K562 (cell line): ENCODE data around the gene USH1G. TPM values are rescaled to one million over a fixed set of nuclear protein-coding genes. Genes with fewer than 3 reads are reported as not detected.

Source experiments
- ARID3A ChIP-seq: IDR thresholded peaks from 2 replicates; pipeline ENCODE4 v1.6.1; 2012; ENCODE audit warnings: low read depth, low read length, improper control_type of control experiment, borderline replicate concordance
- ETV1 ChIP-seq: fragments of 450-650 bp; conservative IDR thresholded peaks from 2 replicates; pipeline ENCODE4 v1.6.1; 2016; ENCODE audit warnings: missing genetic modification characterization, control low read depth, low read depth, missing compliant biosample characterization
- HDGF ChIP-seq: fragments of 450-650 bp; IDR thresholded peaks from 2 replicates; pipeline ENCODE4 v1.6.1; 2016
- HOXB6 ChIP-seq: fragments of 250-450 bp; sonication (Bioruptor Pico); IDR thresholded peaks from 2 replicates; pipeline ENCODE4 v1.5.1; 2022; ENCODE audit warnings: mild to moderate bottlenecking, borderline replicate concordance
- ID3 ChIP-seq, 2 experiments: fragments of 250-450 bp in 1 of 2; fragments of 450-650 bp in 1 of 2; sonication (Bioruptor Pico) in 1 of 2; IDR thresholded peaks; 2 replicates each; pipeline versions ENCODE4 v1.6.1 to v1.8.0; 2016 to 2021; ENCODE audit warnings: mild to moderate bottlenecking in 2 of 2, moderate library complexity in 2 of 2, missing compliant biosample characterization in 1 of 2, missing genetic modification characterization in 1 of 2
- IRF2 ChIP-seq: sonication (generic); formaldehyde crosslinking; IDR thresholded peaks from 2 replicates; pipeline ENCODE4 v1.8.1; 2022; ENCODE audit warnings: mild to moderate bottlenecking, missing genetic modification reagents
- KLF6 ChIP-seq: fragments of 250-450 bp; sonication (Bioruptor Pico); IDR thresholded peaks from 2 replicates; pipeline ENCODE4 v1.4.0; 2020; ENCODE audit warnings: mild to moderate bottlenecking, moderate library complexity, borderline replicate concordance
- MBD1 ChIP-seq: fragments of 250-450 bp; sonication (Bioruptor Pico); IDR thresholded peaks from 2 replicates; pipeline ENCODE4 v1.8.0; 2022; ENCODE audit warnings: inconsistent platforms
- MBD2 ChIP-seq: sonication (generic); IDR thresholded peaks from 2 replicates; pipeline ENCODE4 v1.6.1; 2016; ENCODE audit warnings: low read depth, borderline replicate concordance
- MIER1 ChIP-seq: fragments of 450-650 bp; IDR thresholded peaks from 2 replicates; pipeline ENCODE4 v1.6.1; 2016; ENCODE audit warnings: antibody characterized with exemption, mild to moderate bottlenecking, low read depth
- PHF21A ChIP-seq: fragments of 450-650 bp; IDR thresholded peaks from 2 replicates; pipeline ENCODE4 v1.6.1; 2017; ENCODE audit warnings: low read depth, borderline replicate concordance
- PML ChIP-seq: IDR thresholded peaks from 2 replicates; pipeline ENCODE4 v1.6.1; 2012; ENCODE audit warnings: low read length, inconsistent platforms
- PPARD ChIP-seq: fragments of 250-450 bp; sonication (Bioruptor Pico); IDR thresholded peaks from 2 replicates; pipeline ENCODE4 v1.8.0; 2022; ENCODE audit warnings: inconsistent platforms, mild to moderate bottlenecking, moderate library complexity
- SMAD2 ChIP-seq: fragments of 150-350 bp; IDR thresholded peaks from 2 replicates; pipeline ENCODE4 v1.6.1; 2014; ENCODE audit warnings: low read depth, mild to moderate bottlenecking, low read length
- SMARCA4 ChIP-seq: fragments of 450-650 bp; IDR thresholded peaks from 2 replicates; pipeline ENCODE4 v1.6.1; 2016
- TAF9B ChIP-seq: fragments of 450-650 bp; IDR thresholded peaks from 2 replicates; pipeline ENCODE4 v1.6.1; 2018; ENCODE audit warnings: mild to moderate bottlenecking; ENCODE audit not compliant: partially characterized antibody
- USF1 ChIP-seq: sonication (generic); formaldehyde crosslinking; IDR thresholded peaks from 2 replicates; pipeline ENCODE4 v1.9.0; 2022; ENCODE audit warnings: mild to moderate bottlenecking, missing genetic modification reagents
- ZBTB2 ChIP-seq: fragments of 450-650 bp; IDR thresholded peaks from 2 replicates; pipeline ENCODE4 v1.6.1; 2016; ENCODE audit warnings: antibody characterized with exemption
- ZNF253 ChIP-seq: fragments of 250-450 bp; sonication (Bioruptor Pico); conservative IDR thresholded peaks from 2 replicates; pipeline ENCODE4 v1.6.1; 2021; ENCODE audit warnings: mild to moderate bottlenecking
- ZNF280B ChIP-seq: fragments of 250-450 bp; sonication (Bioruptor Pico); IDR thresholded peaks from 2 replicates; pipeline ENCODE4 v1.5.1; 2021; ENCODE audit warnings: mild to moderate bottlenecking
- ZNF282 ChIP-seq: sonication (generic); formaldehyde crosslinking; IDR thresholded peaks from 2 replicates; pipeline ENCODE4 v1.8.1; 2023; ENCODE audit warnings: missing genetic modification reagents
- polyA plus RNA-seq, 8 experiments: library from polyadenylated mRNA; depleted of rRNA in 4 of 8; stranded (reverse) in 5 of 8; unstranded in 3 of 8; fragments of >200 nt; fragmentation: Nextera tagmentation in 2 of 8; fragmentation: Illumina TruSeq in 1 of 8; extraction: Ambion mirVana in 2 of 8; extraction: Trizol in 1 of 8; gene quantifications; 2 replicates each; pipeline versions ENCODE4 v1.2.1 to v1.2.3, GENCODE V29; 2011 to 2014; ENCODE audit warnings: inconsistent platforms in 1 of 8, missing spikeins in 1 of 8
- total RNA-seq, 7 experiments: library from RNA; depleted of rRNA in 6 of 7; stranded (reverse); fragments of >200 nt in 6 of 7; fragmentation: Illumina TruSeq in 2 of 7; extraction: Trizol in 2 of 7; gene quantifications; 2 replicates each; pipeline versions ENCODE4 v1.2.1 to v1.2.3, GENCODE V29; 2011 to 2021; ENCODE audit warnings: low replicate concordance in 1 of 7

Gene USH1G
- total and polyA plus RNA-seq, 9 of the 15 experiments (the other 6 are each of a cell fraction or from before 2014, with no cell fraction given): 0.22 to 1.00 (median 0.64) TPM; not detected in 2

- TF ChIP-seq ARID3A (no peak), PHF21A (peak; percentile 55; the same call in 1 of the 2 replicates), ETV1 (tag) (no peak), ZNF280B (CRISPR knock-in tag) (no peak), MIER1 (no peak), SMARCA4 (0 out of 2 replicates have a peak, but pooled peaks have one; percentile 42), ID3 (CRISPR knock-in tag; IDR thresholded peaks at IDR 0.05) (no peak), ID3 (tag; IDR thresholded peaks at IDR 0.05) (no peak), ZNF282 (CRISPR knock-in tag) (no peak), MBD1 (no peak), ZBTB2 (0 out of 2 replicates have a peak, but pooled peaks have one; percentile 52), MBD2 (no peak), PML (no peak), PPARD (CRISPR knock-in tag) (no peak), TAF9B (peak; percentile 18), HOXB6 (no peak), KLF6 (CRISPR knock-in tag) (no peak), USF1 (no peak), SMAD2 (no peak), ZNF253 (CRISPR knock-in tag) (no peak), IRF2 (no peak), HDGF (peak; percentile 72; the same call in 1 of the 2 replicates)
Observed at GRCh38 chr17:74873874-74874614, 49.0 kb downstream of the USH1G start (continued).
